Adrenal gland (tissue), 5 donors: Measurements from ENCODE around the gene RPS6KC1.
"Not testable (repeated sequence)": the region's sequence is repeated elsewhere in the genome, so short reads cannot be mapped to it uniquely, and the experiment has no call there.

Experiments used
- POLR2A ChIP-seq, 2 donors: fragments of 450-650 bp; IDR thresholded peaks; one replicate each; pipeline ENCODE4 v1.6.1; 2017; ENCODE audit warnings: antibody characterized with exemption in 2 of 2, mild to moderate bottlenecking in 2 of 2, moderate library complexity in 1 of 2
- TF ChIP-seq, protein P1 (sequence below), 6 experiments: fragments of 450-650 bp in 4 of 6; fragments of 200-600 bp in 2 of 6; sonication (generic) in 1 of 6; IDR thresholded peaks; 1 replicate in 5 of 6; 2 replicates in 1 of 6; pipeline versions ENCODE4 v1.5.1 to v1.8.0; 2016 to 2021; ENCODE audit warnings: antibody characterized with exemption in 6 of 6, mild to moderate bottlenecking in 2 of 6, moderate library complexity in 1 of 6
- donor health status: DM: no; HTN: no; CAD: no.

DNA sequence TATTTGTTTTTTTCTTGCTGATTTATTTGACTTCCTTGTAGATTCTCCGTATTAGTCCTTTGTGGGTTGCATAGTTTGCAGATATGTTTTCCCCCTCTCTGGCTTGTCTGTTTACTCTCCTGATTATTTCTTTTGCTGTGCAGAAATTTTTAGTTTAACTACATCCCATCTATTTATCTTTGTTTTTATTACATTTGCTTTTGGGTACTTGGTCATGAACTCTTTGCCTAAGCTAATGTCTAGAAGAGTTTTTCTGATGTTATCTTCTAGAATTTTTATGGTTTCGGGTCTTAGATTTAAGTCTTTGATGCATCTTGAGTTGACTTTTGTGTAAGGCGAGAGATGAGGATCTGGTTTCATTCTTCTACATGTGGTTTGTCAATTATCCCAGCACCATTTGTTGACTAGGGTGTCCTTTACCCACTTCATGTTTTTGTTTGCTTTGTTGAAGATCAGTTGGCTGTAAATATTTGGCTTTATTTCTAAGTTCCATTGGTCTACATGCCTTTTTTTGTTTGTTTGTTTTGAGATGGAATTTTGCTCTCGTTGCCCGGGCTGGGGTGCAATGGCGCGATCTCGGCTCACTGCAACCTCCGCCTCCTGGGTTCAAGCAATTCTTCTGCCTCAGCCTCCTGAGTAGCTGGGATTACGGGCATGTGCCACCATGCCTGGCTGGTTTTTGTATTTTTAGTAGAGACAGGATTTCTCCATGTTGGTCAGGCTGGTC is 145.4 kb downstream of the RPS6KC1 start:
- TF ChIP-seq, protein P1, sequence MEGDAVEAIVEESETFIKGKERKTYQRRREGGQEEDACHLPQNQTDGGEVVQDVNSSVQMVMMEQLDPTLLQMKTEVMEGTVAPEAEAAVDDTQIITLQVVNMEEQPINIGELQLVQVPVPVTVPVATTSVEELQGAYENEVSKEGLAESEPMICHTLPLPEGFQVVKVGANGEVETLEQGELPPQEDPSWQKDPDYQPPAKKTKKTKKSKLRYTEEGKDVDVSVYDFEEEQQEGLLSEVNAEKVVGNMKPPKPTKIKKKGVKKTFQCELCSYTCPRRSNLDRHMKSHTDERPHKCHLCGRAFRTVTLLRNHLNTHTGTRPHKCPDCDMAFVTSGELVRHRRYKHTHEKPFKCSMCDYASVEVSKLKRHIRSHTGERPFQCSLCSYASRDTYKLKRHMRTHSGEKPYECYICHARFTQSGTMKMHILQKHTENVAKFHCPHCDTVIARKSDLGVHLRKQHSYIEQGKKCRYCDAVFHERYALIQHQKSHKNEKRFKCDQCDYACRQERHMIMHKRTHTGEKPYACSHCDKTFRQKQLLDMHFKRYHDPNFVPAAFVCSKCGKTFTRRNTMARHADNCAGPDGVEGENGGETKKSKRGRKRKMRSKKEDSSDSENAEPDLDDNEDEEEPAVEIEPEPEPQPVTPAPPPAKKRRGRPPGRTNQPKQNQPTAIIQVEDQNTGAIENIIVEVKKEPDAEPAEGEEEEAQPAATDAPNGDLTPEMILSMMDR (IDR thresholded peaks at IDR 0.05): not testable (repeated sequence)
- not testable (repeated sequence) for TF ChIP-seq POLR2A (IDR thresholded peaks at IDR 0.05)
